OCI-LY7 (cell line): ENCODE data around the gene FBXO47.

ENCODE experiments used
- CTCF ChIP-seq: fragments of 200-600 bp; sonication (generic); conservative IDR thresholded peaks from 2 replicates; pipeline ENCODE4 v1.5.1; 2014; ENCODE audit warnings: mild to moderate bottlenecking, antibody characterized with exemption, low read length, moderate library complexity, mixed read lengths
- EZH2phosphoT487 ChIP-seq: fragments of 200-600 bp; sonication (generic); IDR thresholded peaks from 2 replicates; pipeline ENCODE4 v1.6.1; 2018; ENCODE audit warnings: low read depth, borderline replicate concordance, mild to moderate bottlenecking, mixed run types, antibody characterized with exemption, low read length, moderate library complexity, mixed read lengths

DNA sequence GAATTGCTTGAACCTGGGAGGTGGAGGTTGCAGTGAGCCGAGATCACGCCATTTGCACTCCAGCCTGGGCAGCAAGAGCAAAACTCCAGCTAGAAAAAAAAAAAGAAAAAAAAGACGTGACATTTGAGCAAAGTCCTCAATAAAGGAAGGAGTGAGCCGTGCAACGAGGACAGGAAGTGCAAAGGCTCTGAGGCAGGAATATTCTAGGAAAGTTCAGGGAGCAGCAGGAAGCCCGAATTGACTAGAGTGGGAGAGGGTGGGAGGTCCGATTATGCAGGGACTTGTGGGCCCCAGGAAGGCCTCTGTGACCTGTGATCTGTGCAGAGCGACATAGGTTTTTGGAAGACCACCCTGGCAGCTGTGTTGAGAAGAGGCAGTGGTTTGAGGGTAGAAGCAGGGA, 50.4 kb downstream of the FBXO47 start:
- TF ChIP-seq CTCF: no peak
- TF ChIP-seq EZH2phosphoT487: no peak
